HG03354 (cell line): Measurements from ENCODE around the gene NCS1.
"Not testable (repeated sequence)": the region's sequence is repeated elsewhere in the genome, so short reads cannot be mapped to it uniquely, and the experiment has no call there.

Experiments
- ATAC-seq: cut with Tn5 transposase; IDR thresholded peaks from one replicate; pipeline ENCODE4 v1.9.1; 2021; ENCODE audit warnings: mild to moderate bottlenecking; ENCODE audit not compliant: unreplicated experiment, poor library complexity, severe bottlenecking

The NCS1 gene

GRCh38 chr9:130276121-130276520 is 103.9 kb downstream of the NCS1 start:
- ATAC-seq = no peak

- ATAC-seq = no peak
Measured at GRCh38 chr9:130276955-130277354, 104.8 kb downstream of the NCS1 start.

- ATAC-seq = not testable (repeated sequence)
Measured at GRCh38 chr9:130277525-130277924, 105.3 kb downstream of the NCS1 start.

GRCh38 chr9:130283539-130284248 is 111.5 kb downstream of the NCS1 start:
- ATAC-seq = no peak

- no peak for ATAC-seq
Measured at GRCh38 chr9:130284249-130284625, 112.0 kb downstream of the NCS1 start.

GRCh38 chr9:130284690-130285089 is 112.5 kb downstream of the NCS1 start:
- ATAC-seq = no peak

GRCh38 chr9:130285271-130285670 is 113.1 kb downstream of the NCS1 start:
- no peak for ATAC-seq

- ATAC-seq = no peak
Measured at GRCh38 chr9:130286072-130286770, 114.0 kb downstream of the NCS1 start.
